NT2/D1 (cell line): ENCODE results near the gene CENPH.

ENCODE experiments used
- YY1 ChIP-seq: IDR thresholded peaks from 2 replicates; pipeline ENCODE4 v1.6.1; 2011; ENCODE audit not compliant: insufficient read length, insufficient read depth
- ZNF274 ChIP-seq: IDR thresholded peaks from 2 replicates; pipeline ENCODE4 v1.6.1; 2011; ENCODE audit warnings: mild to moderate bottlenecking, low read depth, low read length

DNA sequence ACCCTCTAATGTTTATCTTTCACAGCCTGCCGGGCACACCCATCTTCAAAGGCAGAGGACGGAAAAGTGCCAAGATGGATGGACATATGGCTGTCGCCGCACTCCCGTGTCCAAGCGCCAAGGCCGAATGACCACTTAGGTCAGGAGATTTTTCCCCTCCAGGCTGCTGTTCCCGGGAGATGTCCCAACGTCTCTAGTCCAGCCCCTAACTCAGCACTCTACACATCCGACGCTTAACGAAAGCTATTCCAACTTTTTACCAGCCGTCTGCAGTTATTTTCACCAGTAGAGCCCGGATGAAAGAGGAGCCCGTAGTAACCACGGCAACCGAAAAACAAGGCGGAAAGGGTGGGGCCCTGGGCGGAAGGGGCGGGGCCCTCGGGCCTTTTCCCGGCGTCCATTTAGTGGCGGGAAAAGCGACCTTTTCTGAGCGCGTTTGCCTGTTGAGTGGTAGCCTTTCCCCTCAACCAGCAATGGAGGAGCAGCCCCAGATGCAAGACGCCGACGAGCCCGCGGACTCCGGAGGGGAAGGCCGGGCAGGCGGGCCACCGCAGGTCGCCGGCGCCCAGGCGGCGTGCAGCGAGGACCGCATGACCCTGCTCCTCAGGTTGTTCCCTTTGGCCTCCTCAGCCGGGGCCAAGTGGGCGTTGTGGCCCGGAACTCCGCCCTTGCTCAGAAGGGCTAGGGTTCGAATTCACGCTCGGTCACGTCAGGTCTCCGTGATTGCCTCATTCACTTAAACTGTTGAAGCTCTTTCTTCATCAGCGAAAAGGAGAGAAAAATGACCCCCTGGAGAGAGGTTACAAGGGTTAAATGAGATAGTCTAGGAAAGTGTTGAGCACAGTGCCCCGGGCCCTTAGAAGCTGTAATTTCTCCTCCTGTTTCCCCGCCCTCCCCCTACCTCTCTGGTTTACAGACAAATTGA lies at the start of gene CENPH:
- TF ChIP-seq ZNF274 (no peak), YY1 (no peak)
